Femur (tissue), 1 donor: ENCODE measurements around the gene DIRAS1.
"Not testable (repeated sequence)": the region's sequence is repeated elsewhere in the genome, so short reads cannot be mapped to it uniquely, and the experiment has no call there.

Experiments used
- DNase-seq: peaks from one replicate; pipeline ENCODE4 v3.0.0-alpha.2; 2017

DIRAS1 gene

DNA sequence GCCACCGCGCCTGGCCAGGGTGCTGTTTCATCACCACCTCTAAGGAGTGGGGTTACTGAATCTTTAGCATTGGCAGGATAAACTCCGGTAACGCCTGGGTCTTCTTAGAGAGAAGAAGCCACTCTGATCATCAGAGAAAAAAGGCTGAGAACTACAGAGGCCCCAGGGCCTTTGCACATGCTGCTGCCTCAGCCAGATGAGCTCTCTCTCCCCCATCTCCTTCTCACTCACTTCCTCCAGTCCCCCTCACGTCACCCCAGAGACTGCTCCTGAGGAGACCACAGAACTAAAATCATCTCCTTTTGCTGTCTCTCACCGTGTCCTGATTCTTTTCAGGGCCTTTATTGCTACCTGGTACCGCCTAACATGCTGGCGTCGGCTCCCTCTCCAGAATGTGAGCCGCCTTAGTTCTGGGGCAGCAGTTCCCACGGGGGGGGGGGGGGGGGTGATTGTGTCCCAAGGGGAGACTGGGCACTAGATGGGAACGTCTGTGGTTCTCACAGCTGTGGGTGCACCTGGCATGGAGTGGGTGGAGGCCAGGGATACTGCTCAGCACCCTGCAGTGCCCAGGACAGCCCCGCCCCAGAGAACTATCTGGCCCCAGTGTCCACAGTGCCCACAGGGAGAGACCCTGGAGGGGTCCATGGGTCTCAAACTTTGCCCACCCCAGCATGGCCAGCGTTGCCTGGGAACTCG is 5.1 kb upstream of the DIRAS1 start:
- DNase-seq = no peak

DNA sequence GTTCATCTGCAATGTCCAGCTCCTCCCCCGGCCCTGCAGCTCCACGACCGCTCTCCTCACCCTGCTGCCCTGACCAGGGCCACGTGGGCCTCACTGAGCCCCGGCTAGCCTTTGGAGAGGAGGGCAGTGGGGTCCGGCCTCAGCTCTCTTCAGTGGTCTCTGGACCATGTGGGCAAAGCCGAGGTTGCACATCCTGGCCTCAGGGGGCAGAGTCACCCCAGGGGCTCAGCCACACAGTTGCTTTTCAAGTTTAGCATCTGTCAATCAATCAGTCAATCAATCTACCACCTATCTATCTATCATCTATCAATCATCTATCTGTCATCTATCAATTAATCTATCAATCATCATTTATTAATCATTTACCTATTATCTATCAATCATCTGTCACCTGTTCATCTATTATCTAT is 3.0 kb upstream of the DIRAS1 start:
- DNase-seq = no peak

GRCh38 chr19:2723747-2724146 is 2.6 kb upstream of the DIRAS1 start:
- no peak for DNase-seq

- DNase-seq = no peak
Observed at GRCh38 chr19:2723345-2723715, 2.2 kb upstream of the DIRAS1 start.

GRCh38 chr19:2722541-2723344 is 1.6 kb upstream of the DIRAS1 start:
- peak; percentile 69 for DNase-seq

GRCh38 chr19:2721570-2722540 is 683 bp upstream of the DIRAS1 start:
- DNase-seq = no peak

DNA sequence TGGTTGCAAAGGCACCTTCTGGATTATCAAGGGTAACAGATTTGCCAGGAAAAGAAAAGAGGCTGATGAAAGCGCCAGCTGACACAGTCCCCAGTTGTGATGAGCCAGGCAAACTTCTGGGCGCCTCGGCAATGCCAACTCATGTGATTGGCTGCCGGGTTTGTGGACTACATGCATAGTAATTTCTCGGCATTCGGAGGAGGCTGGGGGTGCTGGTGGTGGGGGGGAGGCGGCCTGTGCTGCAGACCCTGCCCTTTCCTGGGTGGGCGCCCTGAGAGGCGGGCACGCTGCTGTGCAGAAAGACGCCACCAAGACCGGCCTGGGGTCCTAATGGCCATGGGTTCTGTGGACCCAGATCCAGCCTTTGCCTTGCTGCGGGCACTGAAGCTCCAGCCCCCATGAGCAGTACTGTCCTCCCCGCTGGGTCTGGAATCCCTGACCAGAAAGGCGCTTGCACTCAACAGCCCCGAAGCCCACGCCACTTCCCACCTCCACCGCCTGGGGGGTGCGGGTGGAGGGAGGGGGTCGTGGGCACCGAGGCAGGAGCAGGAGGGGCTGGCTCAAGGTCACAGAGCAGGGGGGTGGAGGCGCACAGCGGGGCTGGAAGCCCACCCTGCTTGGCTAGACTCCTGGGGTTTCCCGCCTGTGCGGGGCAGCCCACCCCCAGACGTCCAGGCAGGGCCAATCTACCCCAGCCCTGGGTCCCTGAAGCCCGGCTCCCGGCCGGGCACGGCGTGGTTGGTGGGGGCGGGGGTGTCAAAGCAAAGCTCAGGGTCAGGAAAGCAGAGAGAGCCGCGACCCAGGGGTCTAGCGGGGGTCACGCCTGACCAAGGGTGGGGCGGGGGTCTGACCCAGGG is 1.0 kb downstream of the DIRAS1 start:
- no peak for DNase-seq

DNA sequence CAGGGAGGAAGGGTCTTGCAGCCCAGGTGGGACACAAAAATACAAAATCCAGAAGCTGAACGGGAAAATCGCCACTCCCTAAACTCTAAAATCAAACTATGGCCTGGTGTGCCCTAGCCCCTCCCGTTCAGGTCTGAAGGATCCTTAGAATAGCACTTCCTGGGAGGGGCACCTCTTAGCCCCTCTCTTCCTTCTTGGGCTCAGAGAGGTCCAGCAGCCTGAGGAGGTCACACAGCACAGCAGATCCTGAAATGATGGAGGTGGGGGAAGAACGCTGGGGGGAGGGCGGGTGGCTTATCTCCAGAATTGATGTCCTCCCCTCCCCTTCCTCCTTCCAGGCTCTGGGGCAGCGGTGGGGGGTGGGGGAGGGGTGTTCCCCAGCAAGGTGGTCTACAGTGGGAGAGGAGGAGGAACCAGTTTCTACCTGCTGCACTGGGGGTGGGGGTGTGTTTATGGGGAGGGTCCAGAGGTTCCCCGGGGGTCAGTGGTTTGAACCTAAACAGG is 1.9 kb downstream of the DIRAS1 start:
- no peak for DNase-seq

GRCh38 chr19:2717638-2718541 is 3.3 kb downstream of the DIRAS1 start:
- no peak for DNase-seq

- DNase-seq = no peak
Observed at GRCh38 chr19:2716722-2717637, 4.2 kb downstream of the DIRAS1 start.

DNA sequence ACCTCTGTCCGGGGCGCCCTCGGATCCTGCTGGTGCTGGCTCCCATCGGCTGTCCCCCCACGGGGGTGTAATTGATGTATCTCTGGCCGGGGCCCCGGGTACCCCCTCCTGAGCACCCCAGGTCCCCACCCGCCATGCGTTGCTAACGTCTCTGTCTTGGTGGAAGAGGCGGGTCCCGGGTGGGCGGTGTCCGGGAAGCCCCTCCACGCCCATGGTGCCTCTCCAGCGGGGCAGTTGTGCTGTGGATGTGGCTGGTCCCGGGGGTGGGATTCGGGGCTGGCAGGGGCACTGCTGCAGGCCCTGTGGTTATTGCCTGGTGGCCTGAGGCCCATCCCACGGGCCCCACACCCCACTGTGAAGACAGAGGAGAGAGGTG is 4.9 kb downstream of the DIRAS1 start:
- no peak for DNase-seq

- DNase-seq = no peak
Observed at GRCh38 chr19:2715470-2716274, 5.5 kb downstream of the DIRAS1 start.

DNA sequence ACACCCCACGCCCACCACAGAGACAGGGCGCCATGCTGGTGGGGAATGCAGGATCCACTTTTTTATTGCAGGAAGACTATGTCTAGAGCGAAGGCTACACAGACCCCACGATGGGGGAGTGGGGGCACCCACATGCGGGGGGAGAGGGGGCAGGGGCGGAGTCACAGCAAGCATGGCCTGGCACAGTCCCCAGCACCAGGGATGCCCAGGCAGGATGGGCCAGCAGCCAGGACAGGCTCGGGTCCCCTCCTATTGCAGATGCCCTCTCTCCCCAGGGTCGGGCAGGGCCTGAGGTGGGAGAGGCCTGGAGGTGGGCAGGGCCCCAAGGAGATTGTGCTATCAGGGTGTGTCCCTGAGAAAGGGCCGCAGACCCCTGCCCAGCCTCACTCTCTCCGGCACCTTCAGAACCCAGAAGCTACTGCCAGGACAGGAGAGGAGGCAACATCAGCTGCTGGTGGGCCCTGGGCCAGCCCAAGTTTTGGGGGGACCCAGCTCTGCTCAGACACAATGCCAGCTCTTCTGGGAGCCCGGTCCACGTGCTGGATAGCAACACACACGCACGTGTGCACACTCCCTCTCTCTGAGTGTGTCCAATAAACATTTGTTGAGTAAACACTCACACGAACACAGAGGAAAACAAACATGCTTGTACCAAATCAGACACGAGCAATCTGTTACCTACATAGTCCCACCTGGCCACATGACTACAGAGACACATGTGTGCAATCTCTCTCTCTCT is 6.5 kb downstream of the DIRAS1 start:
- no peak for DNase-seq

DNA sequence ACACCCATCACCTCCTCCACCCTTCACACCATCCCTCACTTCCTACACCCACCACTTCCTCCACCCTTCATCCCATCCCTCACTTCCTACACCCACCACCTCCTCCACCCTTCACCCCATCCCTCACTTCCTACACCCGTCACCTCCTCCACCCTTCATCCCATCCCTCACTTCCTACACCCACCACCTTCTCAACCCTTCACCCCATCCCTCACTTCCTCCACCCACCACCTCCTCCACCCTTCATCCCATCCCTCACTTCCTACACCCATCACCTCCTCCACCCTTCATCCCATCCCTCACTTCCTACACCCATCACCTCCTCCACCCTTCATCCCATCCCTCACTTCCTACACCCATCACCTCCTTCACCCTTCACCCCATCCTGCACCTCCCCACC is 7.1 kb downstream of the DIRAS1 start:
- DNase-seq = not testable (repeated sequence)

DNA sequence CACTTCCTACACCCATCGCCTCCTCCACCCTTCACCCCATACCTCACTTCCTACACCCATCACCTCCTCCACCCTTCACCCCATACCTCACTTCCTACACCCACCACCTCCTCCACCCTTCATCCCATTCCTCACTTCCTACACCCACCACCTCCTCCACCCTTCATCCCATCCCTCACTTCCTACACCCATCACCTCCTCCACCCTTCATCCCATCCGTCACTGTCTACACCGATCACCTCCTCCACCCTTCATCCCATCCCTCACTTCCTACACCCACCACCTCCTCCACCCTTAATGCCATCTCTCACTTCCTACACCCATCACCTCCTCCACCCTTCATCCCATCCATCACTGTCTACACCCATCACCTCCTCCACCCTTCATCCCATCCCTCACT is 8.0 kb downstream of the DIRAS1 start:
- DNase-seq = not testable (repeated sequence)

DNA sequence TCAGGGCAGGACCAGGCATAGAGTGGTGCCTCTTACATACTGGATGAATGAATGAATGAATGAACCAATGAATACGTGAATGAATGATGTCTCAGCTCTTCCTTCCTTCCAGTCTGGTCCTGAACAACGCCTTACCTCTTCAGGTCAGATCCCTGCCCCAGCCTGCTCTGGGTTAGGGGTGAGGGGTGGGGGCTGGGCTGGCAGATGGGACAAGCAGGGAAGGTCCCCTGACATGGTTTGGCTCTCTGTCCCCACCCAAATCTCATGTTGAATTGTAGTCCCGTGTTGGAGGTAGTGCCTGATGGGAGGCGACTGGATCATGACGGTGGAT is 9.3 kb downstream of the DIRAS1 start:
- DNase-seq = no peak

- DNase-seq = no peak
Observed at GRCh38 chr19:2711172-2711874, 9.8 kb downstream of the DIRAS1 start.

- DNase-seq = no peak
Observed at GRCh38 chr19:2706251-2706650, 14.9 kb downstream of the DIRAS1 start.
